HepG2 (cell line): ENCODE measurements around the gene SNAP29. TPM values are rescaled to one million over a fixed set of nuclear protein-coding genes. Genes with fewer than 3 reads are reported as not detected.

Source experiments
- ETV6 ChIP-seq: sonication (generic); formaldehyde crosslinking; conservative IDR thresholded peaks from 2 replicates; pipeline ENCODE4 v1.4.0; 2020; ENCODE audit warnings: missing genetic modification reagents
- JDP2 ChIP-seq: sonication (generic); formaldehyde crosslinking; IDR thresholded peaks from 2 replicates; pipeline ENCODE4 v1.8.1; 2022; ENCODE audit warnings: missing genetic modification reagents, borderline replicate concordance
- NR2F6 ChIP-seq, 2 experiments: IDR thresholded peaks; 2 replicates each; pipeline ENCODE4 v1.6.1; 2016; ENCODE audit warnings: antibody characterized with exemption in 1 of 2, mild to moderate bottlenecking in 1 of 2
- PHF21A ChIP-seq: sonication (generic); formaldehyde crosslinking; IDR thresholded peaks from 2 replicates; pipeline ENCODE4 v1.5.0; 2020; ENCODE audit warnings: mild to moderate bottlenecking, missing genetic modification reagents
- REXO4 ChIP-seq: sonication (generic); formaldehyde crosslinking; IDR thresholded peaks from 2 replicates; pipeline ENCODE4 v1.8.0; 2022; ENCODE audit warnings: missing genetic modification reagents, mild to moderate bottlenecking, borderline replicate concordance
- SAFB2 ChIP-seq: sonication (generic); formaldehyde crosslinking; IDR thresholded peaks from 2 replicates; pipeline ENCODE4 v1.5.1; 2020; ENCODE audit warnings: missing genetic modification reagents, low read depth, mild to moderate bottlenecking, borderline replicate concordance
- SOX6 ChIP-seq, 2 experiments: fragments of 450-650 bp in 1 of 2; sonication (generic) in 1 of 2; formaldehyde crosslinking in 1 of 2; IDR thresholded peaks; 2 replicates each; pipeline versions ENCODE4 v1.4.0 to v1.6.1; 2017 to 2020; ENCODE audit warnings: antibody characterized with exemption in 1 of 2, mild to moderate bottlenecking in 1 of 2, missing genetic modification reagents in 1 of 2
- SP140L ChIP-seq: sonication (generic); formaldehyde crosslinking; IDR thresholded peaks from 2 replicates; pipeline ENCODE4 v1.4.0; 2020; ENCODE audit warnings: missing genetic modification reagents, borderline replicate concordance
- TEAD3 ChIP-seq: optimal IDR thresholded peaks from 2 replicates; pipeline ENCODE3; 2016; ENCODE audit warnings: borderline replicate concordance
- ZBTB20 ChIP-seq: sonication (generic); formaldehyde crosslinking; IDR thresholded peaks from 2 replicates; pipeline ENCODE4 v1.8.1; 2023; ENCODE audit warnings: missing genetic modification reagents, low read depth, mild to moderate bottlenecking, borderline replicate concordance
- ZNF597 ChIP-seq: sonication (generic); formaldehyde crosslinking; IDR thresholded peaks from 2 replicates; pipeline ENCODE4 v1.5.0; 2020; ENCODE audit warnings: missing genetic modification reagents
- ZNF598 ChIP-seq: sonication (generic); formaldehyde crosslinking; IDR thresholded peaks from 2 replicates; pipeline ENCODE4 v1.5.1; 2020; ENCODE audit warnings: mild to moderate bottlenecking, missing genetic modification reagents, borderline replicate concordance
- ZNF713 ChIP-seq: sonication (generic); formaldehyde crosslinking; IDR thresholded peaks from 2 replicates; pipeline ENCODE4 v1.4.0; 2020; ENCODE audit warnings: mild to moderate bottlenecking, missing genetic modification reagents
- ZNF788 ChIP-seq: sonication (generic); formaldehyde crosslinking; IDR thresholded peaks from 2 replicates; pipeline ENCODE4 v1.5.0; 2020; ENCODE audit warnings: mild to moderate bottlenecking, missing genetic modification reagents, borderline replicate concordance
- ZNF792 ChIP-seq: IDR thresholded peaks from 2 replicates; pipeline ENCODE4 v1.6.1; 2016
- ZSCAN30 ChIP-seq: sonication (generic); formaldehyde crosslinking; IDR thresholded peaks from 2 replicates; pipeline ENCODE4 v1.5.0; 2020; ENCODE audit warnings: mild to moderate bottlenecking, missing genetic modification reagents
- polyA plus RNA-seq, 8 experiments: library from polyadenylated mRNA; depleted of rRNA in 3 of 8; stranded (reverse) in 7 of 8; unstranded in 1 of 8; fragments of >200 nt; fragmentation: Illumina TruSeq in 4 of 8; extraction: Trizol in 4 of 8; gene quantifications; 2 replicates each; pipeline versions ENCODE4 v1.2.1 to v1.2.3, GENCODE V29; 2011 to 2016; ENCODE audit warnings: low read depth in 4 of 8, missing spikeins in 1 of 8, mixed read lengths in 1 of 8; ENCODE audit not compliant: insufficient read depth in 1 of 8
- total RNA-seq, 5 experiments: library from RNA; depleted of rRNA; stranded (reverse); fragments of >200 nt; fragmentation: Illumina TruSeq; extraction: Trizol; gene quantifications; 2 replicates each; pipeline ENCODE4 v1.2.3, GENCODE V29; 2016; ENCODE audit warnings: low read depth in 1 of 5
- TF ChIP-seq, protein P1 (sequence below): sonication (generic); formaldehyde crosslinking; conservative IDR thresholded peaks from 2 replicates; pipeline ENCODE4 v1.4.0; 2020; ENCODE audit warnings: mild to moderate bottlenecking, missing genetic modification reagents, moderate library complexity
- TF ChIP-seq, protein P2 (sequence below): sonication (generic); formaldehyde crosslinking; IDR thresholded peaks from 2 replicates; pipeline ENCODE4 v1.5.1; 2020; ENCODE audit warnings: mild to moderate bottlenecking, missing genetic modification reagents, moderate library complexity

Gene SNAP29
- total and polyA plus RNA-seq, 2 of the 13 experiments (the other 11 are each of a cell fraction or from before 2014, with no cell fraction given): 12.3 to 30.7 TPM

DNA sequence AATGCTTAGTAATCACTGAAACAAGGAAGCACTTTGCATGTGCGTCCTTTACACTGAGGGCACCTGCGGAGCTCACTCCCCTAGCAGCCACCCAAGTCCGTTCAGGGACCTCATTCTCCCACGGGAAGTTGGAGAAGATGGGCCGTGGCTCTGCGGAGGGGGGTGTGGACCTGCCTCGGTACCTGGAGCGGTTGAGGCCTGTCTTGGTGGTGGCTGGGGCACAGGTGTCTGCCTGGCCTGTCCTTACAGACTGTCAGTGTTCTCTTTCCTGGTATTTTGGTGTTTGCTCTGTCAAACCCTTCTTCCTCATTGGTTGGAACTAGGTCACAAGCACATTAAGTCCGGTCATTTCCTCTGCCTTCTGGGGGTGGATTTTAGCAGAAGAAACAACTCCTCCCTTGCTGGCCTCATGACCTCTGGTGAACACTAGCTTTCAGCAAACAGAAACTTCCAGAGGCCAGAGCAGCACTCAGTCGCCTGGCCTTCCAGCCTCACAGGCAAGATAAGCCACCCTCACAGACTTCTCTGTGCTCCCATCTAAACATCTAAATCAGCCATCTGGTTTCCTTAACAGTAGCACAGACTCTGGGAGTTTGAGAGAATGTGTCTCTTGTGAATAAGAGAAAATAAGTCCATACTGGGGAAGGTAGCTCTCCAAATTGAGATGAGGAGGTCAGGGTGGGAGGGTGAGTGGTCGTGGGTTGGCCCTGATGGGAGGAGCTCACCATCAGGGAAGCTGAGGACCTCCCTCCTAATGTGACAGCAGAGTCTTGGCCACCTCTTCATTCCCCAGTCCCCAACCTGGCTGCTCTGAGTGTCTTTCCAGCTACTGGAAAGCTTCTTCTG is 8.6 kb downstream of the SNAP29 start (continued):
- TF ChIP-seq, protein P1, sequence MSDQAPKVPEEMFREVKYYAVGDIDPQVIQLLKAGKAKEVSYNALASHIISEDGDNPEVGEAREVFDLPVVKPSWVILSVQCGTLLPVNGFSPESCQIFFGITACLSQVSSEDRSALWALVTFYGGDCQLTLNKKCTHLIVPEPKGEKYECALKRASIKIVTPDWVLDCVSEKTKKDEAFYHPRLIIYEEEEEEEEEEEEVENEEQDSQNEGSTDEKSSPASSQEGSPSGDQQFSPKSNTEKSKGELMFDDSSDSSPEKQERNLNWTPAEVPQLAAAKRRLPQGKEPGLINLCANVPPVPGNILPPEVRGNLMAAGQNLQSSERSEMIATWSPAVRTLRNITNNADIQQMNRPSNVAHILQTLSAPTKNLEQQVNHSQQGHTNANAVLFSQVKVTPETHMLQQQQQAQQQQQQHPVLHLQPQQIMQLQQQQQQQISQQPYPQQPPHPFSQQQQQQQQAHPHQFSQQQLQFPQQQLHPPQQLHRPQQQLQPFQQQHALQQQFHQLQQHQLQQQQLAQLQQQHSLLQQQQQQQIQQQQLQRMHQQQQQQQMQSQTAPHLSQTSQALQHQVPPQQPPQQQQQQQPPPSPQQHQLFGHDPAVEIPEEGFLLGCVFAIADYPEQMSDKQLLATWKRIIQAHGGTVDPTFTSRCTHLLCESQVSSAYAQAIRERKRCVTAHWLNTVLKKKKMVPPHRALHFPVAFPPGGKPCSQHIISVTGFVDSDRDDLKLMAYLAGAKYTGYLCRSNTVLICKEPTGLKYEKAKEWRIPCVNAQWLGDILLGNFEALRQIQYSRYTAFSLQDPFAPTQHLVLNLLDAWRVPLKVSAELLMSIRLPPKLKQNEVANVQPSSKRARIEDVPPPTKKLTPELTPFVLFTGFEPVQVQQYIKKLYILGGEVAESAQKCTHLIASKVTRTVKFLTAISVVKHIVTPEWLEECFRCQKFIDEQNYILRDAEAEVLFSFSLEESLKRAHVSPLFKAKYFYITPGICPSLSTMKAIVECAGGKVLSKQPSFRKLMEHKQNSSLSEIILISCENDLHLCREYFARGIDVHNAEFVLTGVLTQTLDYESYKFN: peak; percentile 62
- TF ChIP-seq ZBTB20 (CRISPR knock-in tag) (no peak), SAFB2 (CRISPR knock-in tag) (no peak), SP140L (no peak), ZNF792 (peak; percentile 63), TEAD3 (CRISPR knock-in tag) (peak; percentile 33), ETV6 (CRISPR knock-in tag) (no peak), REXO4 (CRISPR knock-in tag) (no peak), NR2F6 (IDR thresholded peaks at IDR 0.05) (peak; percentile 72), NR2F6 (CRISPR knock-in tag; IDR thresholded peaks at IDR 0.05) (peak; percentile 86), ZNF597 (no peak), JDP2 (CRISPR knock-in tag) (no peak), ZSCAN30 (no peak), SOX6 (IDR thresholded peaks at IDR 0.05) (no peak), SOX6 (CRISPR knock-in tag; IDR thresholded peaks at IDR 0.05) (0 out of 2 replicates have a peak, but pooled peaks have one; percentile 12), ZNF713 (CRISPR knock-in tag) (no peak), ZNF788 (no peak), PHF21A (CRISPR knock-in tag) (0 out of 2 replicates have a peak, but pooled peaks have one; percentile 39), ZNF598 (CRISPR knock-in tag) (peak; percentile 65; the same call in 1 of the 2 replicates)
- TF ChIP-seq, protein P2, sequence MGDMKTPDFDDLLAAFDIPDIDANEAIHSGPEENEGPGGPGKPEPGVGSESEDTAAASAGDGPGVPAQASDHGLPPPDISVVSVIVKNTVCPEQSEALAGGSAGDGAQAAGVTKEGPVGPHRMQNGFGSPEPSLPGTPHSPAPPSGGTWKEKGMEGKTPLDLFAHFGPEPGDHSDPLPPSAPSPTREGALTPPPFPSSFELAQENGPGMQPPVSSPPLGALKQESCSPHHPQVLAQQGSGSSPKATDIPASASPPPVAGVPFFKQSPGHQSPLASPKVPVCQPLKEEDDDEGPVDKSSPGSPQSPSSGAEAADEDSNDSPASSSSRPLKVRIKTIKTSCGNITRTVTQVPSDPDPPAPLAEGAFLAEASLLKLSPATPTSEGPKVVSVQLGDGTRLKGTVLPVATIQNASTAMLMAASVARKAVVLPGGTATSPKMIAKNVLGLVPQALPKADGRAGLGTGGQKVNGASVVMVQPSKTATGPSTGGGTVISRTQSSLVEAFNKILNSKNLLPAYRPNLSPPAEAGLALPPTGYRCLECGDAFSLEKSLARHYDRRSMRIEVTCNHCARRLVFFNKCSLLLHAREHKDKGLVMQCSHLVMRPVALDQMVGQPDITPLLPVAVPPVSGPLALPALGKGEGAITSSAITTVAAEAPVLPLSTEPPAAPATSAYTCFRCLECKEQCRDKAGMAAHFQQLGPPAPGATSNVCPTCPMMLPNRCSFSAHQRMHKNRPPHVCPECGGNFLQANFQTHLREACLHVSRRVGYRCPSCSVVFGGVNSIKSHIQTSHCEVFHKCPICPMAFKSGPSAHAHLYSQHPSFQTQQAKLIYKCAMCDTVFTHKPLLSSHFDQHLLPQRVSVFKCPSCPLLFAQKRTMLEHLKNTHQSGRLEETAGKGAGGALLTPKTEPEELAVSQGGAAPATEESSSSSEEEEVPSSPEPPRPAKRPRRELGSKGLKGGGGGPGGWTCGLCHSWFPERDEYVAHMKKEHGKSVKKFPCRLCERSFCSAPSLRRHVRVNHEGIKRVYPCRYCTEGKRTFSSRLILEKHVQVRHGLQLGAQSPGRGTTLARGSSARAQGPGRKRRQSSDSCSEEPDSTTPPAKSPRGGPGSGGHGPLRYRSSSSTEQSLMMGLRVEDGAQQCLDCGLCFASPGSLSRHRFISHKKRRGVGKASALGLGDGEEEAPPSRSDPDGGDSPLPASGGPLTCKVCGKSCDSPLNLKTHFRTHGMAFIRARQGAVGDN (CRISPR knock-in tag): peak; percentile 87
